Measurements from ENCODE around the gene MANBA. TPM values are rescaled to one million over a fixed set of nuclear protein-coding genes. Genes with fewer than 3 reads are reported as not detected.

The MANBA gene
- polyA plus RNA-seq, 2 of the 4 experiments (the other 2 are of a cell fraction) = 9.3 to 10.4 TPM

GRCh38 chr4:102735582-102735981 lies 25.2 kb downstream of the MANBA start:
- ChIA-PET POLR2A (interaction anchor here (0.7 kb wide), 1 partner anchor 11 kb away, joined by 5 read pairs; no protein-coding TSS in a partner anchor), CTCF (interaction anchor here (1.0 to 1.2 kb wide), 2 partner anchors 11 to 274 kb away, joined by 3 read pairs; no protein-coding TSS in a partner anchor)
- TF ChIP-seq FOSL2 (IDR thresholded peaks at IDR 0.05) (no peak), FOSL2 (CRISPR knock-in tag; IDR thresholded peaks at IDR 0.05) (no peak)
- DNase-seq (ENCODE audit: low read depth in 1 of 2, low spot score in 1 of 2) (no peak), FAIRE-seq (no peak), ATAC-seq (no peak)
- peaks cover 13% of the 10 kb centered on the region for H3K4me1 ChIP-seq
- H3K4me3 ChIP-seq = no peak overlapping the region
- 56% methylated on average over 1 of the region's 1 CpG for WGBS (ENCODE audit: missing lambda C conversion rate)
- peak overlapping the region; percentile 9; the same call in 1 of the 3 replicates for H3K4me2 ChIP-seq
- no peak overlapping the region for H3K27ac ChIP-seq
- no peaks in the 10 kb centered on the region for H3K9me3 ChIP-seq

GRCh38 chr4:102734591-102735385 lies 26.0 kb downstream of the MANBA start:
- ChIA-PET CTCF (interaction anchor here (1.0 to 1.2 kb wide), 2 partner anchors 11 to 275 kb away, joined by 3 read pairs; no protein-coding TSS in a partner anchor), POLR2A (no interaction called here)
- H3K4me2 ChIP-seq = no peak overlapping the region
- TF ChIP-seq ZFP36 (IDR thresholded peaks at IDR 0.05; ENCODE audit: borderline replicate concordance, partially characterized antibody) = no peak
- TF ChIP-seq PHF8 (IDR thresholded peaks at IDR 0.05; ENCODE audit: borderline replicate concordance, low read depth) = no peak
- TF ChIP-seq EP300 (IDR thresholded peaks at IDR 0.05) = no peak
- no peak for TF ChIP-seq CBX8 (IDR thresholded peaks at IDR 0.05)
- TF ChIP-seq GATA3 (IDR thresholded peaks at IDR 0.05; ENCODE audit: borderline replicate concordance) = no peak
- TF ChIP-seq BCL3 (IDR thresholded peaks at IDR 0.05) = no peak
- H3K4me1 ChIP-seq = peaks cover 13% of the 10 kb centered on the region
- H3K27ac ChIP-seq = no peak overlapping the region
- 86% methylated on average over 5 of the region's 5 CpGs for WGBS (ENCODE audit: missing lambda C conversion rate)
- DNase-seq (ENCODE audit: low read depth in 1 of 2, low spot score in 1 of 2) = no peak
- no peaks in the 10 kb centered on the region for H3K9me3 ChIP-seq
- H3K4me3 ChIP-seq = no peak overlapping the region
- FAIRE-seq = no peak
- ATAC-seq = peak in 1 of 2 experiments; percentile 47; a peak in 1 of 6 replicates

- CTCF ChIA-PET = no interaction called here
- ATAC-seq (no peak), DNase-seq (ENCODE audit: low read depth in 1 of 2, low spot score in 1 of 2) (no peak), FAIRE-seq (no peak)
- Histone ChIP-seq H3K4me1 (peaks cover 13% of the 10 kb centered on the region), H3K4me2 (no peak overlapping the region), H3K9me3 (no peaks in the 10 kb centered on the region), H3K4me3 (no peak overlapping the region), H3K27ac (no peak overlapping the region)
- 84% methylated on average over 5 of the region's 5 CpGs for WGBS (ENCODE audit: missing lambda C conversion rate)
- POLR2A ChIA-PET = no interaction called here
- TF ChIP-seq BHLHE40 (IDR thresholded peaks at IDR 0.05; ENCODE audit: low read depth, low read length) = no peak
- TF ChIP-seq POLR2AphosphoS2 (conservative IDR thresholded peaks at IDR 0.05; ENCODE audit: low read length) = no peak
- no peak for TF ChIP-seq PHF8 (IDR thresholded peaks at IDR 0.05; ENCODE audit: borderline replicate concordance, low read depth)
- TF ChIP-seq HEYL (CRISPR knock-in tag; IDR thresholded peaks at IDR 0.05) = no peak
- no peak for TF ChIP-seq EP300 (IDR thresholded peaks at IDR 0.05)
- TF ChIP-seq HMGXB4 (CRISPR knock-in tag; IDR thresholded peaks at IDR 0.05; ENCODE audit: borderline replicate concordance) = no peak
- TF ChIP-seq RARB (CRISPR knock-in tag; IDR thresholded peaks at IDR 0.05) = no peak
- TF ChIP-seq HOXA7 (CRISPR knock-in tag; IDR thresholded peaks at IDR 0.05) = no peak
- TF ChIP-seq HOXB5 (CRISPR knock-in tag; IDR thresholded peaks at IDR 0.05) = no peak
- TF ChIP-seq ESRRA (IDR thresholded peaks at IDR 0.05; ENCODE audit: borderline replicate concordance, low read length) = no peak
- no peak for TF ChIP-seq TP53 (CRISPR knock-in tag; IDR thresholded peaks at IDR 0.05)
- no peak for TF ChIP-seq HDAC2 (IDR thresholded peaks at IDR 0.05)
- TF ChIP-seq FOXS1 (CRISPR knock-in tag; IDR thresholded peaks at IDR 0.05) = no peak
Measured at GRCh38 chr4:102734116-102734515, 26.7 kb downstream of the MANBA start.

All from A549 (cell line).